Small intestine (tissue), 7 donors: ENCODE measurements around the gene PEX16. TPM values are rescaled to one million over a fixed set of nuclear protein-coding genes. Genes with fewer than 3 reads are reported as not detected.
"Not testable (repeated sequence)": the region's sequence is repeated elsewhere in the genome, so short reads cannot be mapped to it uniquely, and the experiment has no call there.

Experiments used
- DNase-seq, 2 donors: peaks; one replicate each; pipeline versions ENCODE4 v3.0.0 to v3.0.0-alpha.2; 2013
- FAIRE-seq: peaks from 2 replicates; lab custom pipeline; 2012; peaks lifted over from hg19 to GRCh38; lab: Jason Lieb, UNC
- H3K27ac ChIP-seq, 3 donors: one replicate each; pipeline ENCODE4 v1.5.1; 2013; ENCODE audit warnings: low read length in 2 of 3, mild to moderate bottlenecking in 2 of 3, control low read depth in 1 of 3, inconsistent platforms in 1 of 3, low read depth in 1 of 3, moderate library complexity in 1 of 3
- H3K27me3 ChIP-seq, 3 donors: one replicate each; pipeline ENCODE4 v1.6.1; 2013; ENCODE audit warnings: low read length in 3 of 3, inconsistent platforms in 1 of 3; ENCODE audit not compliant: control insufficient read depth in 3 of 3, insufficient read depth in 3 of 3
- H3K36me3 ChIP-seq, 3 donors: one replicate each; pipeline ENCODE4 v1.6.1; 2013; ENCODE audit warnings: low read length in 3 of 3, inconsistent platforms in 1 of 3, low read depth in 1 of 3, mild to moderate bottlenecking in 1 of 3, moderate library complexity in 1 of 3; ENCODE audit not compliant: control insufficient read depth in 3 of 3, insufficient read depth in 2 of 3
- H3K4me1 ChIP-seq, 3 donors: one replicate each; pipeline ENCODE4 v1.6.1; 2013; ENCODE audit warnings: low read length in 2 of 3, inconsistent platforms in 1 of 3, low read depth in 1 of 3, mild to moderate bottlenecking in 1 of 3, moderate library complexity in 1 of 3; ENCODE audit not compliant: control insufficient read depth in 3 of 3, insufficient read depth in 2 of 3
- H3K4me3 ChIP-seq, 3 donors: one replicate each; pipeline ENCODE4 v1.5.1; 2013; ENCODE audit warnings: low read length in 3 of 3, control low read depth in 1 of 3, inconsistent platforms in 1 of 3, low read depth in 1 of 3, mild to moderate bottlenecking in 1 of 3, moderate library complexity in 1 of 3
- H3K9me3 ChIP-seq, 2 donors: one replicate each; pipeline ENCODE4 v1.6.1; 2013; ENCODE audit warnings: low read depth in 1 of 2, low read length in 1 of 2; ENCODE audit not compliant: control insufficient read depth in 2 of 2, insufficient read depth in 1 of 2
- WGBS, 3 donors: extraction: QIAGEN DNeasy Blood & Tissue Kit; methylation state at CpG; one replicate each; pipeline ENCODE4 v1.1.7; 2013; 5-methylcytosine and 5-hydroxymethylcytosine counted together
- polyA plus RNA-seq, 4 donors: library from polyadenylated mRNA; stranded (reverse) in 3 of 4; unstranded in 1 of 4; fragments of 200-250 nt in 3 of 4; fragments of 120-200 nt in 1 of 4; gene quantifications; one replicate each; pipeline versions ENCODE4 v1.2.1 to v1.2.3, GENCODE V29; 2013
- donor health status: healthy with polysubstance abuse.
- donor health status: control.
- donor health status: control.
- donor health status: Bipolar disorder and iron deficiency.
- donor health status: healthy.

Gene PEX16
- polyA plus RNA-seq, 4 donors, result 22.1 to 74.0 (median 58.5) TPM

DNA sequence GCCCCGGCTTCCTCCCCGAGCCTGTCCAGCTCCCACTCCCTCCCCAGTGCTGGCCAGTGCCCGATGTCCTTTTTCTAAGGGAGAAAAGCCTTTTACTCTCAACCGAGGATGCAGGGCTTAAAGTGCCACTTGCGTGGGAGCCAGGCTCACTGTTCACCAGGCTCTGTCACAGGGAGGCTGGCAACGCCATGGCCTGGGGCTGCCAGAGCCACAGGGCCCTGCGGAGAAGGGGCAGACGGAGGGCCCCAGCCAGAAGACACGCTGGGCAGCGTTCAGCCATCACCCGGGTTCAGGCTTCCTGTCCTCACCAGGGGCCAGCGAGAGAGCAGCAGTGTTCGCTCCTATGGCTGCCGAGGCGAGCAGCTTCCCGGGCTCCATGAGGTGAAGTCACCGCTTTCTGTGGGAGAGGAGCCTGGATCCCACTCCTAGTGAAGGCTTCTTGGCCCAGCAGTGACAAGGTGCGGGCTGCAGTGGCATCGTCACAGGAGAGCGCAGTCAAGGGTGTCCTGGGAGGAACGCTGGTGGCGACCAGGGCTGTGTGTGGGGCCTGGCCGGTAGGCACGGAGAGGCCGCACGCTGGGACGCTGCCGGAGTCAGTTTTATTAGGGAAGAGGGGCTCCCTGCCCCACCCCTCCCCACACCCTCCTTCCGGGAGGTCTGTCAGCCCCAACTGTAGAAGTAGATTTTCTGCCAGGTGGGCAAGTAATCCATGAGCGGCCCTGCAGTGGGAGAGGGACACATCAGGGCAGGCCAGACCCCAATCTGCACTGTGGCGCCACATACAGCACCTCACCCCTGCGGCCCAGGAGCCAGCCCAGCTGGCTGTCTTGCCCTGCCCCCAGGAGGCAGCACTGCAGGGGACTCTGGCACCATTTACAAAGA lies 7.8 kb downstream of the PEX16 start:
- H3K9me3 ChIP-seq, result no peaks in the 10 kb centered on the region
- no peaks in the 10 kb centered on the region for H3K27me3 ChIP-seq
- DNase-seq (no peak), FAIRE-seq (no peak)
- no peak overlapping the region for H3K4me3 ChIP-seq
- H3K4me1 ChIP-seq, result peaks cover 0 to 1% (median 0%) of the 10 kb centered on the region in 3 donors
- WGBS, 3 donors, result 88 to 91% (median 90%) methylated on average over 32 of the region's 32 CpGs
- H3K36me3 ChIP-seq, result peaks cover 10 to 68% (median 19%) of the 10 kb centered on the region in 3 donors
- no peak overlapping the region for H3K27ac ChIP-seq

- Histone ChIP-seq H3K4me1 (peaks cover 0 to 1% (median 0%) of the 10 kb centered on the region in 3 donors), H3K36me3 (peaks cover 3 to 59% (median 13%) of the 10 kb centered on the region in 3 donors)
Observed at GRCh38 chr11:45907911-45908370, 9.7 kb downstream of the PEX16 start.

DNA sequence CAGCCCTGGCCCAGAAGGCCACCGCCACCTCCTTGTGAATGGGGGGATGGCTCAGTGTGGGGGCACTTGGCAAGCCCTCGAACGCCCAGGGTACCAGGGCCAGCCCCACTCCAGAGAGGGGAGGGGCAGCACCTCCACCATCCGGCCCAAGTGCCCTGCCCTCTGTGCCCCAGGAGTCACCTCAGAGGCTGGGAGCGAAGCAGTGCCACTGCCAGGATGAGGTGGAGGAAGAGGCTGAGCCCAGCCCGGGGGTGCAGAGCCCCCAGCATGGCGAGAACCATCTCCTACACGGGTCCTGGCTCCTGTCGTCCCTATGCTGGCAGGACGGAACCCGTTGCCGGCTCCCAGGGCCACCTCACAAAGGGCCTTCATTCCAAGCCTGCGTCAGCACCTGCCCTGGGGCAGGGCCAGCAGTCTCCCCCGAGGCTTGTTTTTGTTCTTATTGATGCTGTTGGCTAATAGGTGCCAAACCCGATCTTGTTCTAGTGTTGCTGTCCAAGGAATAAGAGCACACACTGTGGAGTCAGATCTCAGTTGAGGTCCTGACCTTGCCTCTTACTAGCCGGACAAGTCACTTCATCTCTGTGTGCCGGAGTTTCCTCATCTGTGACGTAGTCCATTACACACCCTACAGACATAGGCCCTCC lies 10.6 kb downstream of the PEX16 start, which contains the start of gene FREY1:
FREY1 (minus strand) TSS at position 307 of the 647 bp plus-strand sequence; CDS start at position 281, 26 bp downstream.
- Histone ChIP-seq H3K27ac (no peak within 1 kb of the TSS), H3K36me3 (peaks cover 3 to 54% (median 12%) of the 10 kb centered on the region in 3 donors), H3K27me3 (no peaks in the 10 kb centered on the region), H3K4me1 (peaks cover 0 to 1% (median 0%) of the 10 kb centered on the region in 3 donors), H3K4me3 (no peak within 1 kb of the TSS), H3K9me3 (no peaks in the 10 kb centered on the region)
- no peak for FAIRE-seq
- no peak for DNase-seq
- 20 to 66% (median 38%) methylated on average over 16 to 18 of the region's 18 CpGs for WGBS, 3 donors

More at GRCh38 chr11:45907911-45908370, 9.7 kb downstream of the PEX16 start:
- H3K9me3 ChIP-seq, result no peaks in the 10 kb centered on the region
- no peak for FAIRE-seq
- DNase-seq, result no peak
- 64 to 71% (median 67%) methylated on average over 6 to 8 of the region's 8 CpGs for WGBS, 3 donors
- H3K27ac ChIP-seq, result no peak overlapping the region
- no peaks in the 10 kb centered on the region for H3K27me3 ChIP-seq
- no peak overlapping the region for H3K4me3 ChIP-seq

DNA sequence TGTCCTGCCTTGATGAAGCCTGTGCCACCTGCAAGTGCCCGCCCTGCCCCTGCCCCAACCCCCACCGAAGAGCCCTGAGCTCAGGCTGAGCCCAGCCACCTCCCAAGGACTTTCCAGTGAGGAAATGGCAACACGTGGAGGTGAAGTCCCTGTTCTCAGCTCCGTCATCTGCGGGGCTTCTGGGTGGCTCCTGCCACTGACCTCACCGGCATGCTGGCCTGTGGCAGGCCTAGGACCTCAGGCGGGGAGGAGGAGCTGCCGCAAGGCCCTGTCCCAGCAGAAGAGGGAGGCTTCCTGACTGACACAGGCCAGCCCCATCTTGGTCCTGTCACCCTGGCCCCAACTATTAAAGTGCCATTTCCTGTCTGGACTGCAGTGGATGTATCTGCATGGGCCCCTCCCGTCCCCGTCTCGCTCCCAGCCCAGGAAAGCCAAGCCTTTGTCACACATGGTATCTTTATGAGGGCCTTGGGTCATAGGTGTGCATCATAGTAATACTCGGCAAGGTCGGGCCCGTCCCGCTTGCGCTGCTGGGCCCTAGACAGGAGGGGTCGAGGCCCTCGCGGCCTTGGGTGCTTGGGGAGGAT lies 11.5 kb downstream of the PEX16 start:
- Histone ChIP-seq H3K4me3 (no peak overlapping the region), H3K27me3 (peaks cover 0 to 6% (median 0%) of the 10 kb centered on the region in 3 donors), H3K9me3 (no peaks in the 10 kb centered on the region), H3K4me1 (peaks cover 0 to 1% (median 0%) of the 10 kb centered on the region in 3 donors), H3K27ac (no peak overlapping the region), H3K36me3 (peaks cover 3 to 45% (median 12%) of the 10 kb centered on the region in 3 donors)
- no peak for FAIRE-seq
- WGBS, 3 donors, result 20 to 54% (median 34%) methylated on average over 19 of the region's 19 CpGs
- peak in 1 of 2 donors; percentile 70 for DNase-seq

DNA sequence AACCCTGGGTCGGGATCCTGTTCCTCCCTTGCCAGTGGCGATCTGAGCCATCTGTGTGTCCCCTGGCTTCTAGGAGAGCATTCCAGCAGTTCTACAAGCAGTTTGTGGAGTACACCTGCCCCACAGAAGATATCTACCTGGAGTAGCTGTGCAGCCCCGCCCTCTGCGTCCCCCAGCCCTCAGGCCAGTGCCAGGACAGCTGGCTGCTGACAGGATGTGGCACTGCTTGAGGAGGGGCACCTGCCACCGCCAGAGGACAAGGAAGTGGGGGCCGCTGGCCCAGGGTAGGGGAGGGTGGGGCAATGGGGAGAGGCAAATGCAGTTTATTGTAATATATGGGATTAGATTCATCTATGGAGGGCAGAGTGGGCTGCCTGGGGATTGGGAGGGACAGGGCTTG lies 12.1 kb downstream of the PEX16 start:
- not testable (repeated sequence) for H3K9me3 ChIP-seq, FAIRE-seq, DNase-seq, H3K4me3 ChIP-seq, H3K27ac ChIP-seq, H3K4me1 ChIP-seq
- peaks cover 0 to 12% (median 0%) of the 10 kb centered on the region in 3 donors for H3K27me3 ChIP-seq
- H3K36me3 ChIP-seq, result peaks cover under 1 to 39% (median 7%) of the 10 kb centered on the region in 3 donors
- 7 to 46% (median 27%) methylated on average over 6 of the region's 6 CpGs for WGBS, 3 donors

DNA sequence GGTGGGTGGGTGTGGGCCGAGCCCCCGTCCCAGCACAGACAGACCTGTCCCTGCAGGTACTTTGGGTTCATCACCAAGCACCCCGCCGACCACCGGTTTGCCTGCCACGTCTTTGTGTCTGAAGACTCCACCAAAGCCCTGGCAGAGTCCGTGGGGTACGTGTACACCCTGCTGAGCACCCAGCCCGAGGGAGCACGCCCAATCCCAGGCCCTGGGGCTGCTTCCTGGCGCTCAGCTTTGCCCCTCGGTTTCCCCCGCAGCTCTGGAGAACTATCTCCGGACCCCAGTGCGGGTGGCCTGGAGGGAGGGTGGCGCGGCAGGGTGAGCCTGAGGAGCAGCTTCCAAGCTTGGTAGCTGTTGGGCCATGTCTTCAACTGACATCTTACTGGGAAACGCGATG lies 12.6 kb downstream of the PEX16 start:
- H3K27ac ChIP-seq, result no peak overlapping the region
- H3K9me3 ChIP-seq, result no peaks in the 10 kb centered on the region
- peaks cover 0 to 34% (median 7%) of the 10 kb centered on the region in 3 donors for H3K36me3 ChIP-seq
- H3K4me3 ChIP-seq, result no peak overlapping the region
- FAIRE-seq, result no peak
- no peak for DNase-seq
- peaks cover 0 to 4% (median 1%) of the 10 kb centered on the region in 3 donors for H3K4me1 ChIP-seq
- H3K27me3 ChIP-seq, result peaks cover 0 to 16% (median 0%) of the 10 kb centered on the region in 3 donors
- 87 to 91% (median 91%) methylated on average over 15 to 19 of the region's 19 CpGs for WGBS, 3 donors

- peaks cover 0 to 27% (median under 1%) of the 10 kb centered on the region in 3 donors for H3K36me3 ChIP-seq
- WGBS, 3 donors, result 25 to 66% (median 41%) methylated on average over 15 of the region's 15 CpGs
- peaks cover 0 to 20% (median 0%) of the 10 kb centered on the region in 3 donors for H3K27me3 ChIP-seq
- H3K9me3 ChIP-seq, result no peaks in the 10 kb centered on the region
- peak overlapping the region in 1 of 3 donors; percentile 34 for H3K27ac ChIP-seq
- peaks cover 0 to 5% (median 1%) of the 10 kb centered on the region in 3 donors for H3K4me1 ChIP-seq
- no peak overlapping the region for H3K4me3 ChIP-seq
- FAIRE-seq (no peak), DNase-seq (peak; percentile 35 to 90)
Observed at GRCh38 chr11:45904309-45904915, 13.3 kb downstream of the PEX16 start.
